Measurements from ENCODE around the gene SRGAP3. TPM values are rescaled to one million over a fixed set of nuclear protein-coding genes. Genes with fewer than 3 reads are reported as not detected.

Gene SRGAP3
- total RNA-seq, 1 donor from 2014 or later, result 10.3 TPM

- no peak for DNase-seq
- Histone ChIP-seq H3K27ac (replicated peaks) (no peak overlapping the region), H3K36me3 (no peaks in the 10 kb centered on the region), H3K9me3 (replicated peaks) (peaks cover 10% of the 10 kb centered on the region), H3K27me3 (ENCODE audit: low read depth) (peaks cover 16% of the 10 kb centered on the region), H3K4me1 (peaks cover 12% of the 10 kb centered on the region), H3K4me3 (no peak overlapping the region)
- intact Hi-C loops (cut with micrococcal nuclease), result no loop called here
- no peak for TF ChIP-seq CTCF (IDR thresholded peaks at IDR 0.05; ENCODE audit: borderline replicate concordance)
Measured at GRCh38 chr3:8979262-8979661, 270.2 kb downstream of the SRGAP3 start.

GRCh38 chr3:8978551-8978950, 270.9 kb downstream of the SRGAP3 start:
- peaks cover 12% of the 10 kb centered on the region for H3K4me1 ChIP-seq
- no peak overlapping the region for H3K4me3 ChIP-seq
- H3K36me3 ChIP-seq, result no peaks in the 10 kb centered on the region
- H3K9me3 ChIP-seq (replicated peaks), result peaks cover 10% of the 10 kb centered on the region
- no peak for DNase-seq
- intact Hi-C loops (cut with micrococcal nuclease), result no loop called here
- H3K27ac ChIP-seq (replicated peaks), result no peak overlapping the region
- H3K27me3 ChIP-seq (ENCODE audit: low read depth), result peaks cover 16% of the 10 kb centered on the region
- no peak for TF ChIP-seq CTCF (IDR thresholded peaks at IDR 0.05; ENCODE audit: borderline replicate concordance)

GRCh38 chr3:8976540-8977182, 272.8 kb downstream of the SRGAP3 start:
- H3K9me3 ChIP-seq (replicated peaks), result peaks cover 10% of the 10 kb centered on the region
- no peak overlapping the region for H3K4me3 ChIP-seq
- peaks cover 6% of the 10 kb centered on the region for H3K4me1 ChIP-seq
- TF ChIP-seq CTCF (IDR thresholded peaks at IDR 0.05; ENCODE audit: borderline replicate concordance), result no peak
- H3K27me3 ChIP-seq (ENCODE audit: low read depth), result peaks cover 16% of the 10 kb centered on the region
- intact Hi-C loops (cut with micrococcal nuclease), result no loop called here
- no peak for DNase-seq
- no peaks in the 10 kb centered on the region for H3K36me3 ChIP-seq
- H3K27ac ChIP-seq (replicated peaks), result no peak overlapping the region

GRCh38 chr3:8975081-8976020, 274.1 kb downstream of the SRGAP3 start:
- DNase-seq, result no peak
- H3K9me3 ChIP-seq (replicated peaks), result peaks cover 10% of the 10 kb centered on the region
- peaks cover 4% of the 10 kb centered on the region for H3K4me1 ChIP-seq
- TF ChIP-seq CTCF (IDR thresholded peaks at IDR 0.05; ENCODE audit: borderline replicate concordance), result no peak
- no peak overlapping the region for H3K4me3 ChIP-seq
- no peaks in the 10 kb centered on the region for H3K36me3 ChIP-seq
- intact Hi-C loops (cut with micrococcal nuclease), result no loop called here
- H3K27ac ChIP-seq (replicated peaks), result no peak overlapping the region
- peaks cover 16% of the 10 kb centered on the region for H3K27me3 ChIP-seq (ENCODE audit: low read depth)

GRCh38 chr3:8974458-8974857, 275.0 kb downstream of the SRGAP3 start:
- Histone ChIP-seq H3K9me3 (replicated peaks) (peaks cover 7% of the 10 kb centered on the region), H3K27me3 (ENCODE audit: low read depth) (peaks cover 16% of the 10 kb centered on the region), H3K4me3 (no peak overlapping the region), H3K27ac (replicated peaks) (no peak overlapping the region), H3K36me3 (no peaks in the 10 kb centered on the region), H3K4me1 (peaks cover 4% of the 10 kb centered on the region)
- no peak for DNase-seq
- intact Hi-C loops (cut with micrococcal nuclease), result loop anchor here (5.0 kb wide), 1 partner anchor 93 kb away; no protein-coding TSS in a partner anchor
- TF ChIP-seq CTCF (IDR thresholded peaks at IDR 0.05; ENCODE audit: borderline replicate concordance), result no peak

Data from left ventricle myocardium inferior (tissue), 1 donor.